IPS DF 4.7 (cell line): ENCODE measurements around the gene KLRD1.
"Not testable (repeated sequence)": the region's sequence is repeated elsewhere in the genome, so short reads cannot be mapped to it uniquely, and the experiment has no call there.

ENCODE experiments used
- DNase-seq: peaks from one replicate; pipeline ENCODE4 v3.0.0-alpha.2; 2013; ENCODE audit warnings: low spot score; ENCODE audit errors: extremely low read depth

Gene KLRD1

DNA sequence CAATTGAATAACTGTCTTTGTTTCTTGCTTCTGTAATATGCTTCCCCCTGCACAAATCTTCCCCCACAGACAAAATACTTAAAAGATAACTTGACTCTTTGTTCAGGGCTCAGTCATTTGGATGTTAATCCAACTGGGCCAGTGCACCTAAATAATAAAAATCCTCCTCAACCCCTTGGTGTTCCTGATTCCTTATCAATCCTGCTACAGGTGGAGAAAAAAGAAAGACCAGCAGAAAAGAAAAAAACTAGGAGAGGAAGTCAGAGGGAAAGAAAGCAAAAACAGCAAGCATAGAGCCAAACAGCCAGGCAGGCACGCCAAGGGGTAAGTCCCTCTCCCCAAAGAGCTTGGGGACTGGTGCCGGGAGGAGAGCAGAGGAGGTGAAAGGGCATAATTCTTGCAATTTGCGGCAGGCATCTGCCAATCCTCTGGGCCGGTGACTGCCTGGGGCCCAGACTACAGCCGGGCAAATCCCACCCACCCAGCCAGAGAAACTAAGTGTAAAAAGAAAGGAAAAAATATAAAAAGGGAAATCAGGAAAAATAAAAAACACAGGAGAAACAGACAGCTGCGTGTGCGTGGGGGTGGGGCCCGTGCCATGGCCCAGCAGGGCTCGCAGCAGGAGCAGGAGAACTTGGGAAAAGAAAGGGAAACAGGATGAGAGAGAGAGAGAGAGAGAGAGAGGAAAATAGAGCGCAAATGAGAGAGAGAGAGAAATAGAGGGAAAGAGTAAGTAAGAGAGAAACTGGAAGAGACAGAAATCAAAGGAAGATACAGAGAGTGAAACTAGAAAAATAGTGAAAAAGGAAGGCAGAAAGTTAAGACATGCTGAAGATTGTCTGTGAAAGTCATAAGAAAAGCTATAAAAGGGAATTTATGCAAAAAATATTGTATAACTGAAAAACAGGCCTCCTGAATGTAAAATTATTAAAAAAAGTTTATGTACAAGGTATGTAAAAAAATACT lies 60.8 kb downstream of the KLRD1 start:
- DNase-seq = no peak

DNA sequence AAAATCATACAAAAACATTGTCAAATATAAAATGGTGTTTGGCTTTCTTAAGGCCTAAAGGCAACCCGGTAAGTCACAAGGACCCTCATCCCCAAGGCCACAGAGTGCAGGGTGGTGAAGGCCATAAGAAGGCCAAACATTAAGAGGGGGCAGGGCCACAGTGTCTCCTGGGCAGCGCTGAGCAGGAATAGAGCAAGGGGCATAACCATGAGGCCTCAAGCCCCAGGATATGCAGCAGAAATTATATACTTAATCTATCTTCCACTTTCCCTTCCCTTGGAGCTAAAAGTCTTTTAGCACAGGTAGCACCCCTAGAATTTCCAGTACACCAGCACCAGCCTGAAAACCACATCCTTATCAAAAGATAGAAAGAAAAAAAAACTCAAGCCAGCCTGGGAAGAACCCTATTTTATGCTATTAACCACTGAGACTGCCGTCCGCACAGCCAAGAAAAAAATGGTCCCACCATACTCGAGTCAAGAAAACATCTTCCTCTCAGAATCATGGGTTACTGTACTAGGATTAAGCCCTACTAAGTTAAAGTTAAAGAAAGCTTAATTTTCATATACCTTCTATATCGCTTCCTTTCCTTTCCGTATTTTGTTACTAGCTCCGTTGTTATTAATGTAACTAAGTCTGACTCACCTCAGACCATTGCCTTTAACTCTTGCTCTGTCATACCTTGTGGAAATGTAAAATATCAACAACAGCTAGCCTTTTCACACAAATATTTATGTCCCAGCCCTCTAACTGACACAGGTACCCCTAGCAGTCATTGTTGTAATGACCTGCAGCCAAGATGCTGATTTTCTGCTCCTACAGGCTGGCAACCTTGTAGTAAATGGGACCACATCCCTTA lies 62.1 kb downstream of the KLRD1 start:
- DNase-seq = no peak

DNA sequence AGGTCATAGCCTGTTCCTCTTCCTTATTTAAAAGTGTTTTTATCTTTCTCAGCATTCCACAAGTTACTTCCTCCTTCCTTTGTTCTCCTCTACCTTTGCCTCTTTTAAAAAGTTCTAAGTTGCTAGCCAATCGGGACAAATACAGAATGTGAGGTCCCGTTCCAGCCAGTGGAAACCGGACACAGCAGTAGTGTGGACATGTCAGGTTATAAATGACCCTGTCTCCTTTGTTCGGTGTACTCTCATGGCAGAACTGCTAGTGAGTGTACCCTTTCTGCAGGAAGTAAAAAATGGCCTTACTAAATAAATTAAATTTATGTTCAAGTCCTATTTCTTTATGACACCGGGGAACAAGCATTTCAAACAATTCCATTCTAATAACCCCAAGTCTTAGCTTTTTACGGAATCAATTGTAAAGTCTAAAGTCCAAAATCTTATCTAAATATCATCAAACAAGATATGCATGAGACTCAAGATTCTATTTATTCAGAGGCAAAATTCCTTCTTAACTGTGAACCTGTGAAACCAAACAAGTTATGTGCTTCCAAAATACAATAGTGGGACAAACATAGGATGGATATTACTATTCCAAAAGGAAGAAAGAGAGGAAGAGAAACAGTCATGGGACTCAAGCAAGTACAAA lies 64.3 kb downstream of the KLRD1 start:
- not testable (repeated sequence) for DNase-seq

DNA sequence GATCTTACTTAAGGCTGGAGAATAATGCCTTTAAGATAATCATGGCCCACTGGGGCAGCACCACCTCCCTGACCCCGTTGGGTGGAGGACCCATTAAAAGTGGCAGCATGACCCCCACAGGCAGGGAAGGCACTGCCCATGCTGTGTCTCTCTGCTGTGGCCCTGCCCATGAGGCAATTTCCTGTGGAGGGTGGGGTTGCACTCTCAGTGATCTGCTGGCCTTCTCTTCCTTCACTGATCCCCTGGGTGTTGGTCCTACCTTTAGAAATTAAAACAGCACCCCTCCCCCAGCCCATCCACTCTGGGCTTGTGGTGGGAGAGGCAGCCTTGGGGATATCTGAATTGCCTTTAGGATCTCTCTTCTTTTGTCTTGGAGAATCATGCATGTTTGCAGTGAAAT lies 64.9 kb downstream of the KLRD1 start:
- DNase-seq = no peak

DNA sequence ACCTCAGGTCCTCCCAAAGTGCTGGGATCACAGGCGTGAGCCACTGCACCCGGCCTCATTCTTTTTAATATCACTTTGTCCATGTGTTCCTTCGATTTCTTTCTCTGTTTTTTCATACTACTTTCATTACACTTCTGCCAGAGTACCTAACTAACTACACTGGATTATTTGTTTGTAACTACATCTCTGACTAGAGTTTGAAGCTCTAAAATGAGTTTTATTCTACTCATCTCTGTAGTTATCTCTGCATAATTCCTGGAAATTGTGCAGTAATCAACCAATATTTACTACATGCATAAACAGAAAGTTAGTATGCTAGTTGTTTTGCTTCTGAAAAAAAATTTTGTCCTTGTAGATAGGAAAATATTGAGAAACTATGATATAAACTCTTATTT lies 67.0 kb downstream of the KLRD1 start:
- DNase-seq = no peak

DNA sequence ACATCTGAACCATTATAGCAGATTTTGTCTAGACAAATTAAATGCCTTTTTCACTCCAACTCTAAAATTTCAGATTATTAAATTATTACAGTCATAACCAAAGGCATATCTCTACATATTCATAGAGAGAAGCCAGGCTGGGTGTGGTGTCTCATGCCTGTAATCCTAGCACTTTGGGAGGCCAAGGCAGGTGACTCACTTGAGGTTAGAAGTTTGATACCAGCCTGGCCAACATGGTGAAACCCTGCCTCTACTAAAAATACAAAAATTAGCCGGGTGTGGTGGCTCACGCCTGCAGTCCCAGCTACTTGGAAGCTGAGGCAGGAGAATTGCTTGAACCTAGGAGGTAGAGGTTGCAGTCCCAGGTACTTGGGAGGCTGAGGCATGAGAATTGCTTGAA lies 71.1 kb downstream of the KLRD1 start:
- not testable (repeated sequence) for DNase-seq
